ENCODE measurements around the gene ESD. TPM values are rescaled to one million over a fixed set of nuclear protein-coding genes. Genes with fewer than 3 reads are reported as not detected.

ESD gene, protein sequence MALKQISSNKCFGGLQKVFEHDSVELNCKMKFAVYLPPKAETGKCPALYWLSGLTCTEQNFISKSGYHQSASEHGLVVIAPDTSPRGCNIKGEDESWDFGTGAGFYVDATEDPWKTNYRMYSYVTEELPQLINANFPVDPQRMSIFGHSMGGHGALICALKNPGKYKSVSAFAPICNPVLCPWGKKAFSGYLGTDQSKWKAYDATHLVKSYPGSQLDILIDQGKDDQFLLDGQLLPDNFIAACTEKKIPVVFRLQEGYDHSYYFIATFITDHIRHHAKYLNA
- total RNA-seq (2022; extraction: Qiagen RNA extraction): 81.2 to 103 TPM (median 84.8 TPM) in 5 replicates

DNA sequence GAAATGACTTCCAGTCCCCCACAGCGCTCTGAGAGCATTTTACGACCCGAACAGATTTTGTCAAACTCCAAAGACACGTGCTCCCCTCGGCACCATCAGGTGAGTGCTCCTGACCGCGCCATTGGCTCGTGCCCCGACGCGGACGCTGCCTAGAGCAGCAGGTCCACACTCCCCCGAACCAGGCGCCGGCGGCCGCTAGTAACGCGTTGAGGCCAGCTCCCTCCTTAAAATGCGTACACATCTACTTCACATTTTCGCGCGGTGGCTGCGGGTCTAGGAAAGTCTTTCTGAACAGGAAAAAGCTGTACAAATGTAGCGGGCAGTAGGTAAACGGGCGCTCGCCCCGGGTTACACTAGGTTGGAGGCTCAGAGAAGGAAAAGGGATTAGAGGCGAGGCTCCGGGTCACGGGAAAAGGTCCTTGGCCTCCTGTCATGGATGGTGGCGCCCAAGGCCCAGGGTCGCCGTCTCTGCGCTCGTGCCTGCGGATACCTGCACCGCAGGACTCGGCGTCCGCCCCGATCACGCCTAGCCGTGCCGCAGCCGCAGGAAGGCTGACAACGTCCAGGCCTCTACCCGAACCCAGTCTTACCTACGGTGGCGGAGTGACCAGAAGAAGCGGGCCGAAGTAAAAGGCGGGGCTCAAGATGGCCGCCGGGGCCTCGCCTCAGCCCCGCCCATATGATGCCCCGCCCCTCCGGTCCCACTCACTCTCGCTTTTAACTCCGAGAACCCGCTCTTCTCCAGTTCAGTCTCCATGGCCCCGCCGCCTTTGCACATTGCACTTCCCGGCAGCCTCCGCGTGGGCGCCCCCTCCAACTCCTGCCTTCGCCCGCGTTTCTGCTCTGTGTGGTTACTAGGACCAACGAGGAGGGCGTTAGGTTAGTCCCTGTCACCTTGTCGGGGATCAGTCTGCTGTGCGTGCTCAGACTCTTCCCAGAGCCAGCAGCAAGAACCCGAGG is at the start of gene ESD:
ESD (minus strand) TSS at position 647 of the 960 bp plus-strand sequence. CDS start 5,748 bp downstream, outside the sequence.

Other genes starting within 250 kb of the ESD start
- gene LRCH1, start 244.0 kb downstream of the ESD start, total RNA-seq (2022; extraction: Qiagen RNA extraction): 6.8 to 8.2 TPM (median 8.0 TPM) in 5 replicates
- gene HTR2A, start 99.9 kb upstream of the ESD start, total RNA-seq (2022; extraction: Qiagen RNA extraction): not detected in 5 replicates